ENCODE measurements around the gene LTBP1.

DNA sequence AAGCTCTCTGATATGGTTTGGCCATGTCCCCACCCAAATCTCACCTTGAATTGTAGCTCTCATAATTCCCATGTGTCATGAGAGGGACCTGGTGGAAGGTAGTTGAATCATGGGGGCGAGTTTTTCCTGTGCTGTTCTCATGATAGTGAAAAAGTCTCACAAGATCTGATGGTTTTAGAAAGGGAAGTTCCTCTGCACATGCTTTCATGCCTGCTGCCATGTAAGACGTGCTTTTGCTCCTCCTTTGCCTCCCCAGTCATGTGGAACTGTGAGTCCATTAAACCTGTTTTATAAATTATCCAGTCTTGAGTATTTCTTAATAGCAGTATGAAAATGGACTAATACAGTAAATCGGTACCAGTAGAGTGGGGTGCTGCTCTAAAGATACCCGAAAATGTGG lies 34.9 kb downstream of the LTBP1 start:
- TF ChIP-seq, protein P1, sequence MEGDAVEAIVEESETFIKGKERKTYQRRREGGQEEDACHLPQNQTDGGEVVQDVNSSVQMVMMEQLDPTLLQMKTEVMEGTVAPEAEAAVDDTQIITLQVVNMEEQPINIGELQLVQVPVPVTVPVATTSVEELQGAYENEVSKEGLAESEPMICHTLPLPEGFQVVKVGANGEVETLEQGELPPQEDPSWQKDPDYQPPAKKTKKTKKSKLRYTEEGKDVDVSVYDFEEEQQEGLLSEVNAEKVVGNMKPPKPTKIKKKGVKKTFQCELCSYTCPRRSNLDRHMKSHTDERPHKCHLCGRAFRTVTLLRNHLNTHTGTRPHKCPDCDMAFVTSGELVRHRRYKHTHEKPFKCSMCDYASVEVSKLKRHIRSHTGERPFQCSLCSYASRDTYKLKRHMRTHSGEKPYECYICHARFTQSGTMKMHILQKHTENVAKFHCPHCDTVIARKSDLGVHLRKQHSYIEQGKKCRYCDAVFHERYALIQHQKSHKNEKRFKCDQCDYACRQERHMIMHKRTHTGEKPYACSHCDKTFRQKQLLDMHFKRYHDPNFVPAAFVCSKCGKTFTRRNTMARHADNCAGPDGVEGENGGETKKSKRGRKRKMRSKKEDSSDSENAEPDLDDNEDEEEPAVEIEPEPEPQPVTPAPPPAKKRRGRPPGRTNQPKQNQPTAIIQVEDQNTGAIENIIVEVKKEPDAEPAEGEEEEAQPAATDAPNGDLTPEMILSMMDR (optimal IDR thresholded peaks at IDR 0.05 in 1 of 3, IDR thresholded peaks at IDR 0.05 in 1 of 3, conservative IDR thresholded peaks at IDR 0.05 in 1 of 3; ENCODE audit: extremely low read depth in 1 of 3, insufficient read depth in 2 of 3, low read length in 3 of 3) = no peak
- no peak for TF ChIP-seq EZH2 (IDR thresholded peaks at IDR 0.05; ENCODE audit: low read length)

Data from keratinocyte (primary cell).